Subcutaneous adipose tissue (tissue), 4 donors: ENCODE results near the gene GPR137. TPM values are rescaled to one million over a fixed set of nuclear protein-coding genes. Genes with fewer than 3 reads are reported as not detected.

Experiments used
- CTCF ChIP-seq: fragments of 450-650 bp; IDR thresholded peaks from one replicate; pipeline ENCODE4 v1.5.1; 2016; ENCODE audit warnings: low read depth, mild to moderate bottlenecking, control low read depth, antibody characterized with exemption, moderate library complexity
- total RNA-seq, 4 donors: library from RNA; depleted of rRNA; stranded (reverse); fragments of >200 nt; gene quantifications; one replicate each; pipeline ENCODE4 v1.1.0, GENCODE V29; 2016

The GPR137 gene
- total RNA-seq, 4 donors from 2014 or later = 7.7 to 18.1 (median 14.7) TPM

DNA sequence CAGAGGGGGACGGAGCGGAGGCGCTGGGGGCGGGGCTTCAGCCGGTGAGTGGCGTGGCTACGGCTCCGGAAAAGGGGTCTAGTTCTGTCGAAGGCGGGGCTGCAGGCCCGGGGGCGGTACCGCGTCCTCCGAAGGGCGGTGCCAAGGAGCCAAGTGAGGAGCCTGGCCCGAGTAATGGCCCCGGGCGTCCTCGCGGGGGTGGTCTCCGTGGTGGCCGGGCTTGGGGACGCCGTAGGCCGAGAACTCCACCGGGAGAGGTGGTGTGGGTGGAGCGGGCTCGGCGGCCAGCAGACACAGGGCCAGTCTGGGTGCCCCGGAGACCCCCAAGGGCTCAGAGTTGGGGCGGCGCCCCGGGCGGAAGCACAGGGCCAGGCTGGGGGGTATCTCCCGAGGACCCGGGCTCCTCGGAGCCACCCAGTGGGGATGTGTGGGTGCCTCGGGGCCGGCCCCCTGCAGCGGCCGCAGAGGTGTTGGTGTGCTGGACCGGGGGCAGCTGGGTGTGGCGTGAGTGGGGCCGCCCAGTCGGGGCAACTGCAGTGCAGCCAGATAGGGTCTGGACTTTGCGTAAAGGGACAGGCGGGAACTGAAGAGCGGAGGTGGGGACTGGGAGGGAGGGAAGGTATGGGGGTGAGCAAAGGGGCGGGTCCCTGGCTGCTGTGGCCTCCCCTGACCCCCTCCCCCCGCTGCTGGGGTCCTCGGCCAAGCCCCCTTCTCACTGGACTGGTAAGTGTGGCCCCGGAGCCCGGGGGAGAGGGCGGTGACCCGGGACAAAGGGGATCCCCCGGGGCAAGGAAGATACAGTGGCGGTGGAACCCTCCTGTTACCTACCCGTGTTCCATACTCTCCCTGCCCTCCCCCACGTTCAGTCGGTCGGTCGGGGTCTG is 43.9 kb upstream of the GPR137 start:
- TF ChIP-seq CTCF = no peak

DNA sequence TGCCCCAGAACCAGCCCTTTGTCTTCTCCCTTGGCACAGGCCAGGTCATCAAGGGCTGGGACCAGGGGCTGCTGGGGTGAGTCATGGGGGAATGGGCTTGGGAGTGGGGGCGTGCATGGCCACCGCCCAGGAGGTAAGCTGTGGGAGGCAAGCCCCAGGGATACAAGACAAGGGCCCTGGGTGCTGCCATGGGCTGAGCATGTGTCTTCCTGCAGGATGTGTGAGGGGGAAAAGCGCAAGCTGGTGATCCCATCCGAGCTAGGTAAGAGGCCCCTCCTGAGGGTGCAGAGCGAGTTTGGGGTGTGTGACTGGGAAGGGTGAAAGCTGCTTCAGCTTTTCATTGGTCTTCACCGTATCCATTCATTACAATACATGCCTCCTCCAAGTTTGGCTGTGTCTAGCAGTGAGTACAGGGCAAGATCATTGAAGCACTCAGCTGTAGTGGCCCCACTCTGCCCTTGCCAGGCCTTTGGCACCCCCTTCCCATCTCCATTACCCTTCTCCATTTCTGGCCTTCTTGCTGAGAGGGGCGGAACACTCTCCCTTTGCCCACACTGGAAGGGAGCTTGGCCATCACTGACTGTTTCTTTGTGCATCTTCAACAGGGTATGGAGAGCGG is 42.3 kb upstream of the GPR137 start:
- TF ChIP-seq CTCF = no peak

GRCh38 chr11:64244107-64244506 is 41.5 kb upstream of the GPR137 start:
- TF ChIP-seq CTCF = no peak

GRCh38 chr11:64244966-64245365 is 40.7 kb upstream of the GPR137 start:
- TF ChIP-seq CTCF = no peak

DNA sequence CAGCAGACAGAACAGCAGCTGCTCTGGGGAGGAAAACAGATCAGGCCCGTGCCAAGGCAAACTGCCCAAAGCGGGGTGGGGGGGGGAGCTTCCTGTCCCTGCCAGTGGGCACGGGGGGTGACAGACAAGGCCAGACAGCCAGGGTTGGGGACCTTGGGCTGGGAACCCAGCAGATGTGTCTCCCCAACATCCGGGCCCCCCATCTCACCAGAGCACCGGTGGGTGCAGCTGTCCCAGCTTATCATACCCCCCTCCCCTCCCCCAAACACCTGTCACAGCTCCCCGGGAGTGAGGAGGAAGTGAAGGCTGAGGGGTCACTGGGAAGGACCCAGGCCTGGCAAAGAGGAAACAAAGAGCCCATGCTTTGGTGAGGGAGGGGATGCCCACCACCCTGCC is 40.2 kb upstream of the GPR137 start:
- no peak for TF ChIP-seq CTCF

GRCh38 chr11:64245797-64246620 is 39.6 kb upstream of the GPR137 start:
- no peak for TF ChIP-seq CTCF
